PFSK-1 (cell line): ENCODE data around the gene C1orf94.

Experiments
- FOXP2 ChIP-seq: optimal IDR thresholded peaks from 2 replicates; pipeline ENCODE3; 2011; ENCODE audit warnings: borderline replicate concordance, control low read depth, inconsistent platforms; ENCODE audit not compliant: insufficient read depth; ENCODE audit errors: extremely low read length, extremely low read depth
- POLR2AphosphoS5 ChIP-seq: IDR thresholded peaks from 2 replicates; pipeline ENCODE4 v1.6.1; 2012; ENCODE audit warnings: low read depth, mild to moderate bottlenecking, control low read depth, low read length, moderate library complexity
- SIN3A ChIP-seq: IDR thresholded peaks from 2 replicates; pipeline ENCODE4 v1.6.1; 2012; ENCODE audit warnings: mild to moderate bottlenecking, low read length, moderate library complexity, borderline replicate concordance; ENCODE audit not compliant: insufficient read depth
- TAF1 ChIP-seq: IDR thresholded peaks from 2 replicates; pipeline ENCODE4 v1.6.1; 2012; ENCODE audit warnings: low read length, control low read depth, borderline replicate concordance; ENCODE audit not compliant: insufficient read depth
- TF ChIP-seq, protein P1 (sequence below), 2 experiments: IDR thresholded peaks; 2 replicates each; pipeline versions ENCODE4 v1.6.1 to v1.8.0; 2011 to 2012; ENCODE audit warnings: low read depth in 2 of 2, low read length in 2 of 2, control low read depth in 1 of 2, inconsistent platforms in 1 of 2, mild to moderate bottlenecking in 1 of 2, moderate library complexity in 1 of 2; ENCODE audit not compliant: insufficient read depth in 1 of 2

DNA sequence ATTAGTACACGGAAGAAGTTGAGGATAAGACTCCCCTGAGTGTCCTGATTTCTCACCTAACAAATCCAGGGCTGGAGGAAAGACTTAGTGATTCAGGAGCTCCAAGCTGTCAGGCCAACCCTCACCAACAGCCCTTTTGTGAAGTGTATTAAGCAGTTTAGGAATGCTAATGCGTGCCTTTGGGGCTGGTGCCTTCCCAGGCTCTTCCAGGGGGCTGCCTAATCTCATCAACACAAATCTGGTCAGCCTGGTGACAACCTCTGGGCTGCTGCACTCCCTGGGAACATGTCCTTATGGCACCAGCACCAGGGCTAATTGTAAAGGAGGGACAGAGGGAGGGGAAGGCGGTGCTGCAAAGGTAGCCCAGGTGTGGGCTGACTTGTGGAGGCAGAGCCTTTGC is 27.2 kb upstream of the C1orf94 start:
- TF ChIP-seq POLR2AphosphoS5 (no peak), SIN3A (no peak), TAF1 (no peak), FOXP2 (no peak)
- TF ChIP-seq, protein P1, sequence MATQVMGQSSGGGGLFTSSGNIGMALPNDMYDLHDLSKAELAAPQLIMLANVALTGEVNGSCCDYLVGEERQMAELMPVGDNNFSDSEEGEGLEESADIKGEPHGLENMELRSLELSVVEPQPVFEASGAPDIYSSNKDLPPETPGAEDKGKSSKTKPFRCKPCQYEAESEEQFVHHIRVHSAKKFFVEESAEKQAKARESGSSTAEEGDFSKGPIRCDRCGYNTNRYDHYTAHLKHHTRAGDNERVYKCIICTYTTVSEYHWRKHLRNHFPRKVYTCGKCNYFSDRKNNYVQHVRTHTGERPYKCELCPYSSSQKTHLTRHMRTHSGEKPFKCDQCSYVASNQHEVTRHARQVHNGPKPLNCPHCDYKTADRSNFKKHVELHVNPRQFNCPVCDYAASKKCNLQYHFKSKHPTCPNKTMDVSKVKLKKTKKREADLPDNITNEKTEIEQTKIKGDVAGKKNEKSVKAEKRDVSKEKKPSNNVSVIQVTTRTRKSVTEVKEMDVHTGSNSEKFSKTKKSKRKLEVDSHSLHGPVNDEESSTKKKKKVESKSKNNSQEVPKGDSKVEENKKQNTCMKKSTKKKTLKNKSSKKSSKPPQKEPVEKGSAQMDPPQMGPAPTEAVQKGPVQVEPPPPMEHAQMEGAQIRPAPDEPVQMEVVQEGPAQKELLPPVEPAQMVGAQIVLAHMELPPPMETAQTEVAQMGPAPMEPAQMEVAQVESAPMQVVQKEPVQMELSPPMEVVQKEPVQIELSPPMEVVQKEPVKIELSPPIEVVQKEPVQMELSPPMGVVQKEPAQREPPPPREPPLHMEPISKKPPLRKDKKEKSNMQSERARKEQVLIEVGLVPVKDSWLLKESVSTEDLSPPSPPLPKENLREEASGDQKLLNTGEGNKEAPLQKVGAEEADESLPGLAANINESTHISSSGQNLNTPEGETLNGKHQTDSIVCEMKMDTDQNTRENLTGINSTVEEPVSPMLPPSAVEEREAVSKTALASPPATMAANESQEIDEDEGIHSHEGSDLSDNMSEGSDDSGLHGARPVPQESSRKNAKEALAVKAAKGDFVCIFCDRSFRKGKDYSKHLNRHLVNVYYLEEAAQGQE (IDR thresholded peaks at IDR 0.05; ENCODE audit: insufficient read depth in 1 of 2, low read depth in 2 of 2, low read length in 2 of 2), result no peak
